Gastrocnemius medialis (tissue), 4 donors: ENCODE measurements around the gene TCF12. TPM values are rescaled to one million over a fixed set of nuclear protein-coding genes. Genes with fewer than 3 reads are reported as not detected.
"Not testable (repeated sequence)": the region's sequence is repeated elsewhere in the genome, so short reads cannot be mapped to it uniquely, and the experiment has no call there.

Source experiments
- ATAC-seq, 2 donors: fragments of 150-250 bp; one replicate each; pipeline ENCODE4 v1.9.1; 2016
- DNase-seq, 2 donors: peaks; one replicate each; pipeline ENCODE4 v3.0.0-alpha.2; 2019
- H3K27ac ChIP-seq, 4 donors: fragments of 200-600 bp; sonication (generic); 1 replicate in 1 of 4; 2 replicates in 3 of 4; pipeline ENCODE4 v1.5.1; 2016 to 2018; ENCODE audit warnings: mild to moderate bottlenecking in 2 of 4, moderate library complexity in 1 of 4
- H3K27me3 ChIP-seq, 3 donors: fragments of 200-600 bp; sonication (generic) in 2 of 3; 1 replicate in 1 of 3; 2 replicates in 2 of 3; pipeline versions ENCODE4 v1.5.1 to v1.6.0; 2016 to 2019; ENCODE audit warnings: mild to moderate bottlenecking in 1 of 3, moderate library complexity in 1 of 3
- H3K36me3 ChIP-seq, 2 donors: fragments of 200-600 bp; sonication (generic) in 1 of 2; one replicate each; pipeline ENCODE4 v1.5.1; 2017 to 2018
- H3K4me1 ChIP-seq, 2 donors: fragments of 200-600 bp; sonication (generic) in 1 of 2; one replicate each; pipeline ENCODE4 v1.5.1; 2016 to 2017; ENCODE audit warnings: mild to moderate bottlenecking in 2 of 2
- H3K4me3 ChIP-seq, 4 donors: fragments of 200-600 bp; sonication (generic) in 3 of 4; 1 replicate in 1 of 4; 2 replicates in 3 of 4; pipeline ENCODE4 v1.5.1; 2016 to 2019; ENCODE audit warnings: mild to moderate bottlenecking in 2 of 4
- H3K9me3 ChIP-seq, 3 donors: fragments of 200-600 bp; sonication (generic) in 2 of 3; 1 replicate in 1 of 3; 2 replicates in 2 of 3; pipeline ENCODE4 v1.5.1; 2016 to 2019
- CTCF ChIP-seq, 5 experiments: fragments of 450-650 bp in 3 of 5; fragments of 200-600 bp in 2 of 5; sonication (generic) in 2 of 5; IDR thresholded peaks in 4 of 5; conservative IDR thresholded peaks in 1 of 5; 1 replicate in 4 of 5; 2 replicates in 1 of 5; pipeline ENCODE4 v1.5.1; 2016 to 2019; ENCODE audit warnings: antibody characterized with exemption in 5 of 5, mild to moderate bottlenecking in 3 of 5, moderate library complexity in 3 of 5
- POLR2A ChIP-seq, 2 donors: fragments of 450-650 bp; IDR thresholded peaks; one replicate each; pipeline ENCODE4 v1.6.1; 2017; ENCODE audit warnings: antibody characterized with exemption in 2 of 2, mild to moderate bottlenecking in 2 of 2, moderate library complexity in 2 of 2
- in situ Hi-C, 4 donors: fragments of 200-750 bp; cut with MboI; loops; one replicate each; pipeline versions ENCODE4 v1.15.0 to v1.8.0; 2017; ENCODE audit warnings: low sequenced_read_pairs in 4 of 4
- intact Hi-C: fragments of 100-400 bp; cut with DNase I; formaldehyde crosslinking; loops from one replicate; pipeline ENCODE4 v1.15.1; 2023; ENCODE audit warnings: low total_unique reads
- total RNA-seq, 4 donors: library from RNA; depleted of rRNA; stranded (reverse); fragments of >200 nt; gene quantifications; one replicate each; pipeline versions ENCODE4 v1.1.0 to v1.2.3, GENCODE V29; 2016

TCF12 gene
- total RNA-seq, 4 donors from 2014 or later: 34.9 to 63.0 (median 51.4) TPM

- Histone ChIP-seq H3K4me3 (no peak overlapping the region), H3K4me1 (peaks cover 0 to 2% of the 10 kb centered on the region in 2 donors), H3K27me3 (no peaks in the 10 kb centered on the region), H3K36me3 (peaks cover 0 to 16% of the 10 kb centered on the region in 2 donors), H3K9me3 (no peaks in the 10 kb centered on the region), H3K27ac (no peak overlapping the region)
- intact Hi-C loops: no loop called here
- ATAC-seq: no peak
- in situ Hi-C loops: no loop called here
- no peak for DNase-seq
- TF ChIP-seq CTCF (IDR thresholded peaks at IDR 0.05 in 4 of 5, conservative IDR thresholded peaks at IDR 0.05 in 1 of 5) (no peak), POLR2A (IDR thresholded peaks at IDR 0.05) (no peak)
Observed at GRCh38 chr15:57092252-57092651, 173.8 kb downstream of the TCF12 start.

- ATAC-seq (no peak), DNase-seq (no peak)
- no peaks in the 10 kb centered on the region for H3K9me3 ChIP-seq
- H3K4me1 ChIP-seq: peaks cover 0 to 2% of the 10 kb centered on the region in 2 donors
- no peaks in the 10 kb centered on the region for H3K27me3 ChIP-seq
- TF ChIP-seq CTCF (IDR thresholded peaks at IDR 0.05 in 4 of 5, conservative IDR thresholded peaks at IDR 0.05 in 1 of 5) (no peak), POLR2A (IDR thresholded peaks at IDR 0.05) (no peak)
- intact Hi-C loops (no loop called here), in situ Hi-C loops (no loop called here)
- peaks cover 0 to 16% of the 10 kb centered on the region in 2 donors for H3K36me3 ChIP-seq
- no peak overlapping the region for H3K4me3 ChIP-seq
- no peak overlapping the region for H3K27ac ChIP-seq
Observed at GRCh38 chr15:57094321-57095257, 176.1 kb downstream of the TCF12 start.

- ATAC-seq (no peak), DNase-seq (no peak)
- in situ Hi-C loops (no loop called here), intact Hi-C loops (no loop called here)
- peaks cover 0 to 16% of the 10 kb centered on the region in 2 donors for H3K36me3 ChIP-seq
- TF ChIP-seq POLR2A (IDR thresholded peaks at IDR 0.05): no peak
- TF ChIP-seq CTCF (IDR thresholded peaks at IDR 0.05 in 4 of 5, conservative IDR thresholded peaks at IDR 0.05 in 1 of 5): no peak
- H3K4me1 ChIP-seq: no peaks in the 10 kb centered on the region
- H3K9me3 ChIP-seq: no peaks in the 10 kb centered on the region
- no peak overlapping the region for H3K4me3 ChIP-seq
- H3K27ac ChIP-seq: no peak overlapping the region
- H3K27me3 ChIP-seq: no peaks in the 10 kb centered on the region
Observed at GRCh38 chr15:57095896-57096295, 177.5 kb downstream of the TCF12 start.

- intact Hi-C loops (no loop called here), in situ Hi-C loops (no loop called here)
- Histone ChIP-seq H3K27ac (no peak overlapping the region), H3K27me3 (no peaks in the 10 kb centered on the region), H3K4me1 (no peaks in the 10 kb centered on the region), H3K4me3 (no peak overlapping the region), H3K9me3 (no peaks in the 10 kb centered on the region), H3K36me3 (peaks cover 0 to 12% of the 10 kb centered on the region in 2 donors)
- DNase-seq (no peak), ATAC-seq (no peak)
- no peak for TF ChIP-seq CTCF (IDR thresholded peaks at IDR 0.05 in 4 of 5, conservative IDR thresholded peaks at IDR 0.05 in 1 of 5)
- no peak for TF ChIP-seq POLR2A (IDR thresholded peaks at IDR 0.05)
Observed at GRCh38 chr15:57097246-57097645, 178.8 kb downstream of the TCF12 start.

- ATAC-seq, DNase-seq, H3K36me3 ChIP-seq, H3K4me1 ChIP-seq, H3K27me3 ChIP-seq, H3K4me3 ChIP-seq, H3K27ac ChIP-seq, in situ Hi-C loops, H3K9me3 ChIP-seq, intact Hi-C loops: not testable (repeated sequence)
Observed at GRCh38 chr15:57097919-57098543, 179.6 kb downstream of the TCF12 start.
